HG03175 (cell line): Measurements from ENCODE around the gene KCP.
"Not testable (repeated sequence)": the region's sequence is repeated elsewhere in the genome, so short reads cannot be mapped to it uniquely, and the experiment has no call there.

Experiments used
- ATAC-seq: cut with Tn5 transposase; IDR thresholded peaks from one replicate; pipeline ENCODE4 v1.9.1; 2021; ENCODE audit warnings: mild to moderate bottlenecking, moderate library complexity; ENCODE audit not compliant: unreplicated experiment

Gene KCP

DNA sequence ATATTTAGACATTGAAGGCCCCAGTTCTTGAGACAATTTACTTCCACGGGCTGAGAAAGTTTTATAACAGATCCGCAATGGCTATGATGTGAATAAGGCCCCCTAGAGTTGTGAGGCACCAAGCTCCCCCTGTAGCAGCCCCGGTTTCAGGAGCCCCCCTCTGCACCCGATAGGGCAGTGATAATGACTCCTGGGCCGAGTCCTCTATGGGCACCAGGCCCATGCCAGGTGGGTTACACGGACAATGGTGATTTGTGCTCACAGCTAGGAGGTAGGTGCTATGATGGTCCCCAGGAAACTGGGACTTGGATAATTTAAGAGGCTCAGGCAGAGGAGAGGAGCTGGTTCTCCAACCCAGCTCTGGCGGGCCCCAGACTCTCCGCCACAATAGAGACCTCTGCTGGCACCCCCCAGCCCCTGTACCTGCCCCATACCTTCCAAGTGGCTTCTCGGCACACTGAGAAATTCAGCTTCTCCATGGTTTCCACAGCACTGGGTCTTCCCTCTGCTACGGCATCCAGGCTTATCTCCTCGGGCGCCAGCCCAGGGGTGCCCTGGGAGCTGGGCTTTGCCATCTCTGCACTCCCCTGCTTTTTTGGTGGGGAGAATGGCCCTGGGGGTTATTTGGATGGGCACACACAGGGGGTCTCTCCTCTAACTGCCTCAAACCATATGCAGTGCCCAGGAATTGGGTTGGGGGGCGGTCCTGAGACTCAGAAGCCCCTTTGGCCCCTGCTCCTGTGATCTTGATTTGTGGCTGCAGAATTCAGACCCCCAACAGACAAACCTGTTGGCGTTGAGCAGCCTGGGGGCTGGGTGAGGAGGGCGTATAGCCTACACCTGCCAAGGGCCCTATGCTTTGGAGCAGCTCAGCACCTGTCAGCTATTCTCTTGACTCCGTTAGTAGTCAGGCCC, 12.2 kb upstream of the KCP start:
- ATAC-seq = no peak

DNA sequence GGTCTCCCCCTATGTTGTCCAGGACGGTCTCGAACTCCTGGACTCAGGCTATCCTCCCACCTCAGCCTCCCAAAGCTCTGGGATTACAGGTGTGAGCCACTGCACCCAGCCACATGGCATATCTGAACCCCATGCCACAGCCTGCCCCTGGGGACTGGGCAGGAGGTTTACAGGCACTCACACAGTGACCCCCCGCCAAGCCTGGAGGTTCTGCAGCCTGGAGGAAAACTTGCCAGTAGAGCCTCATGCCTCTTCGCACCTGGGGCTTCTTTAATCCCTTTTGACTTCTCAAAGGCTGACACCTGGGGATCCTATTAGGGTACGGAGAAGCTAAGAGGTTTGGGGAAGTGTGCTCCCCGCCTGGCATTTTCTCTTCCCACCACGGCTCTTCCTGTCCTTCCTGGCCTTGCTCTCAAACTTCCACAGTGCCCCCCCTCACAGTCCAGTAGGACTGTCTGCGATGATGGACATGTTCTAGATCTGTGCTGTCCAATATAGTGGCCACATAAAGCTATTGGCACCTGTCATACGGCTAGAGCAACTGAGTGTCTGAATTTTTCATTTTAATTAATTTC, 11.4 kb upstream of the KCP start:
- no peak for ATAC-seq

DNA sequence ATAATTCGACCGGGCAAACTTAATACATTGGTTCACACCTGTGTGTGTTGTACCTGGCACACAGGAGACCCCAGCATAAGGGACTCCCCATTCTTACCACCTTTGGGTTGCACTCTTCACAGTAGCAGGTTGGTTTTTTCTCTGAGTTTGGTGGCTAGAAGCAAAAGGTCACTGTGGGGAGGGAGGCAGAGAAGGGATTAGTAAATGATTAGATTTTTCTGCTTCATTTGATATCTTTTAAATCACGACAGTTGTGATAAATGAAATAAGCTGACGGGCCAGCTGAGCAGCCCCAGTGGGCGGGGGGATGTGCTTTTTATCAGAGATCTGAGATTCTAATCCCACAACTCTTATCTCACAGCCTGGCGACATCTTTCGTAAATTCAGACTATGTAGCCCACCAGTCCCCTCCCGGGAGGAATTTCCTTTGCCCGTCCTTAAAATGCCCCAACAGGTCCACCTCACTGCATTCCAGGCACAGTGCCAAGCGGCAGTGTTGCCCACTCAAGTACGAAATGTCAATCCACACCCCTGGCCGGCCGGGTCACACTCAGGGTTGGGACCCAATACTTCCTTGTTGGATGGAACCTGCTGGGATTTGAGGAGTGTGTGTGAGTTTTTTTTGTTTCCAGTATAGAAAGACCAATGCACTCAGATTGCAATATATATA, 10.5 kb upstream of the KCP start:
- ATAC-seq = no peak

DNA sequence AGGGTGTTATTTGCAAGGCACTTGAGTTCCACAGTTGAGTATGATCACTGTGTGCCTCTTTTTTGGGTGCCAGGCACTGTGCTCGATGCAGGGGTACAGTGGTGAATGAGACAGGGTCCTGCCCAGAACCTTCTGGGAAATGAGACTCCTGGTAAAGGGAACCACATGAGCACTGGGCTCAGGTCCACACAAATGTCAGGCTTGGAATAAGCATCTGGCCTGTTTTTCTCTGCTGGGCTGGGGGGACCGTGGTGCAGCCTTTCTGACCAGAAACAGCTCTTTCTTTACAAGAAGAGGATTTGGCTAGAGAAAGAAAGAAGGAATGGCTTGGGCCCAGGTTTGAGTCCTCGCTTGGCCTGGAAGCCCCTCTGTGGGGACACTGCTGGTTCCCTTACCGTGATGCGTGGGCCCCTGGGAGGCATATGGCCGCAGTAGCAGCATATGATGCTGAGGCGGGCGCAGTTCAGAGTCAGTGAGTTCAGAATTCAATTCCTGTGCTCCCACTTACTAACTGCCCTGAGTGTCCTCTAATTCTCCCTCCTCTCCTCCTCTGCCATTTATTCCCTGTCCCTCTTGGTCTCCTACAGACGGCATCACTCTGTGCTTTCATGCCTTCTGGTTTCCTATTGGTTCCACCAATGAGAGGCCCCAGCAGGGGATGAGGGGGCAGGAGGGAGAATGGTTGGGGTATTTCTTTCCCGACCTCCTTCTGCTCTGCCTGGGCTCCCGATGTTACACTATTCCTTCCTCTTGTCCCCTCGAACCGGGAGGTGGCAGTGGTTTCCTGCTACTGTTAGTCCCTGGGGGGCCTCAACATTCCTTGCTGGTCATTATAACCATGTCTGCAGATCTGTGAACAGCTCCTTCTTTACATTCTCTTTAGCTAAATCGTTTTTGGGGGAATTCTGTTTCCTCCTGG, 9.6 kb upstream of the KCP start:
- ATAC-seq = no peak

DNA sequence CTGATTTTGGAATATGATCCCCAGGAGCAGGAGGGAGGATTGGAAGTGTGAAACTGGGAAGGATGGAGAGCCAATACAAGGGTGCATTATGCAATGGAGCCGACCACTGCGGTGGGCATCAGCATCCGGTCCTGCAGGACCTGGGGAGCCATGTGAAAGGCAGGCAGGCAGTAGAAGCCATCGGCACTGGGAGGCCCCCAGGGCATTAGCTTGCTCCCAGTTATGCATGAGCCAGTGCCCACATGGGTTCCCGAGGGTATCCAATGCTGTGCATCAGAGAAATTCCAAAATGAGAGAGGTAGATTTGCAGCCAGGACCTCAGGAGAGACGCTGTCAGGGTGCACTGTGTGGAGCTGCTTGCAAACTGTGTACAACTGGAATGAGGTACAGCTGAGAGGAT, 8.7 kb upstream of the KCP start:
- ATAC-seq = no peak

DNA sequence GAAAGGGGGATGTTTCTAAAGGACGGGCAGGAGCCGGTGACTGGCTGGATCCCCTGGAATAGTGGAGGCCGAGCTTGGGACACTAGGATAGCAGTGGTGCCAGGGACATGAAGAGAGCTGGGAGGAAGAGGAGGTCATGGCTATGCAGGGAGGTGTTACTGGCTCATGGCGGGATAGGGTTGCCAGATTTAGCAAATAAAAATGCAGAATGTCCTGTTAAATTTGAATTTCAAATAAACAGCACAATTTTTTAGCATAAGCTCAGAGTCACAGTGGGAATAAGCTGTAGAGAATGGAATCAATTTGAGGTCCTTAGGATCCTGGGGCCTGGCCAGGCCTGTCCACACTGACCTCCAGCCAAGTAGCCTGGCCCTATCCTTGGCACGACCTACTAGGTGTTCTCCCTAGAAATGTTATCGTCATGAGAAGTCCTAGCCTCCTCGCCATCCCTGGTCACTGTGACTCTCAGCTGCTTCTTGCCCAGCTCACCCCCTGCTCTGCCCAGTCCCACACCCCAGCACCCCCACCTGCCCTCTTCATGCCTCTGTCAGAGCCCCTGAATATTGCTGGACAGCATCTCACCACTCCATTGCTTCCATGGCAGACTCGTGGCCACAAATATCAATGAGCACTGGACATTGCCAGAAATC, 7.6 kb upstream of the KCP start:
- ATAC-seq = no peak

DNA sequence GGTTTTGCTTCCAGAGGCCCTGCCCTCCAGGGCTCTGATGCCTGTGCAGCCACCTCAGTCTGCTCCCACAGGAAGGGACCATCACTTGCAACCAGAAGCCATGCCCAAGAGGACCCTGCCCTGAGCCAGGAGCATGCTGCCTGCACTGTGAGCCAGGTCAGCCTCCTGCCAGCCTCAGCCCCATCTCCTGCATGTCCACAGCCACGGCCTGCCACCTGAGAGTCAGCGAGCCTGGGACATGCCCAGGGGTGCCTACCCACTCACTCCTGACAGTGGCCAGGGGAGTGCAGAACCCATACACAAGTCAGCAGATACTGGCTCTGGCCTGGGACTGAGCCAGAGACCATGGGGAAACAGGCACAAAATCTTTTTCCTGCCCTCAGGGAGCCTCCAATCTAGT, 6.6 kb upstream of the KCP start:
- no peak for ATAC-seq

DNA sequence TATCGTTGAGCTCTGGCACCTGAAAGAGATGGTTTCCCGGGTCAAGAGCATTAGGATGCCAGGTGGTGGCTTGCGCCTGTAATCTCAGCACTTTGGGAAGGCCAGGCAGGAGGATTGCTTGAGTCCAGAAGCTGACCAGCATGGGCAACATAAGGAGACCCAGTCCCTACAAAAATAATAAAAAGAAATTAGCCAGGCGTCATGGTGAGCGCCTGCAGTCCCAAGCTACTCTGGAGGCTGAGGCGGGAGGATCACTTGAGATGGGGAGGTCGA, 6.1 kb upstream of the KCP start:
- no peak for ATAC-seq

DNA sequence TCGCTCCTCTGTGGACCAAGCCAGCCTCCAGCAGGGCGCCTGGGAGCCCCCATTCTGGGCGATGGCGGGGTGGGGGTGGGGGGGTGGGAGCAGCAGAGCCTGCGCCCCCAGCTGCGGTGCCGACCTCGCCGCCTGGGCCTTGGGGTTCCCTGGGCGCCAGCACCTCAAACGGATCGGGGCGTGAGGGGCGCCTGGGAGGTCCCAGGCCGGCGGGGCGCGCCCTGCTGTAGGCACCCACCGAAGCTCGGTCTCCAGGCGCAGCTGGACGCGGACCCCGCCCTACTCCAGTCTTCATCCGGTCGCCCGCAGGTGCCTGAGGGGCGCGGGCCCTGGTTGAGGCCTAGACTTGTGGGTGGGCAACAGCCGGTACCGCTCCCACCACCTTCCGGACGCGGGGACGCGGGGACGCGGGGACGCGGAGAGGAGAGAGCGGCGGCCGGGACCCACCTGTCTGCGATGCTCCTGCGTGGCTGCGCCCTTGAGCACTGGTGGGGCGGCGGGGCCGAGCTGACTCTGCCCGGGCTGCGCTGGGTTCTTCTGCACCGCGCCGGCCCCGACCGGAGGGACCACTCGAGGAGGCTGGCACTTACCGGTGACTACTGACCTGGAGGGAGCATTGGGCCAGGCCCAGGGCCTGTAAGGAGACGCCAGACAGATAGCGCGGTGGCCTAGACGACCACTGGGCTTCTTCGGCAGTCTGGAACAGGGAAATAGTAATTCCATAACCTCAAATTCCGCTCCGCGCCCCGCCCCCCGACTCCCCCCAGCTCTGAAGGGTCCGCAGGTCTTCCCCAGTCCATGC, 5.5 kb upstream of the KCP start:
- ATAC-seq = no peak

DNA sequence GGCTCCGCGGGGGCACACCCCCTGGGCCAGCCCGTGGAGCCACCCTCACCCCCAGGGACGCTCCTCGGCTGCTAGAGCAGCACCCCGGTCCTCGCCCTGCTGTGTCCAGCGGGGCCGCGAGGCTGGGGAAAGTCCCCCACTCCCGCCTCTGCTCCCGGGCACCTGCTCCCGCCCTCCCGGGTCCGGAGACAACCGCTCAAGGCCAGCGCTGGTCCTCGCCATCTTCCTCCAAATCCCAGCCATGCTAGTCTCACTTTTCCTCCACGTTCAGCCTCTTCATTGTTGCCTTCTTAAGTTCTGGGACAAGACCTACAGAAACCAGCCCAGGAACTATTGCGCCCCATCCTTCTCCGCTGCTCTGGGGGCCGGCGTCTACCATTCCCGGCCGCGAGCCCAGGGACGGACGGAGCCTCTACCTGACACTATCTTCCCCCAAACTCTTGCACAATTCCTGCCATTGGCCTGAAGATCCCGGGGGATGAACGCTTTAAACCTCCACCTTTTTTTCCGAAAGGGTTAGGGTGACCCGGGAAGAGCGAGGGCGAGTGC, 4.8 kb upstream of the KCP start:
- ATAC-seq = no peak

DNA sequence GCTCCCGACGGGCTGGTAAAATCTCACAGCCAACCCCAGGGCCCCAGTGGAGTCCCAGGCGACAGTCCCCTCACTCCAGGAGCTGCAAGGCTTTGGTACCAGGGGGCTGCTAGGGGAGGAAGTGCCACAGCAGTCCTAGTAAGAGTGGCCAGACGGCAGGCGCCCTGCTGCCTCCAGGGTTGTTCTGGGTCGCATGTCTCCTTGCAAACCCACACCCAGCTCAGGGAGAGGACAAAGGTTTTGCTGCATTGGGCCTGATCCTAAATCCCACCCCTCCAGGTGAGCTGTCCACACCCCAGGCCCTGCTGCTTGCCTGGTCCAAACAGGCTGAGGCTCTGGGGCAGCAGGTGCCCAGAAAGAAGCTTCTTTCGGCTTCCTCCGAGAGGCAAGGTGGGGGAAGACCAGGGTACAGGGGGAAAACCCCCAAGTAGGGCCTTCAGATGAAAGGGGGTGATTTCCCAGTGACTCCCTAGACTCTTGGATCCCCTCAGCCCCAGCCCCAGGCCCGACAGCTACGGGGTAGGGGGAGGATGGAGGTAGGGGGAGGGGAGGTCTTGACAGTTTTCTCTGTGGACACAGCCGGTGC, 4.2 kb upstream of the KCP start:
- peak; percentile 54 for ATAC-seq

DNA sequence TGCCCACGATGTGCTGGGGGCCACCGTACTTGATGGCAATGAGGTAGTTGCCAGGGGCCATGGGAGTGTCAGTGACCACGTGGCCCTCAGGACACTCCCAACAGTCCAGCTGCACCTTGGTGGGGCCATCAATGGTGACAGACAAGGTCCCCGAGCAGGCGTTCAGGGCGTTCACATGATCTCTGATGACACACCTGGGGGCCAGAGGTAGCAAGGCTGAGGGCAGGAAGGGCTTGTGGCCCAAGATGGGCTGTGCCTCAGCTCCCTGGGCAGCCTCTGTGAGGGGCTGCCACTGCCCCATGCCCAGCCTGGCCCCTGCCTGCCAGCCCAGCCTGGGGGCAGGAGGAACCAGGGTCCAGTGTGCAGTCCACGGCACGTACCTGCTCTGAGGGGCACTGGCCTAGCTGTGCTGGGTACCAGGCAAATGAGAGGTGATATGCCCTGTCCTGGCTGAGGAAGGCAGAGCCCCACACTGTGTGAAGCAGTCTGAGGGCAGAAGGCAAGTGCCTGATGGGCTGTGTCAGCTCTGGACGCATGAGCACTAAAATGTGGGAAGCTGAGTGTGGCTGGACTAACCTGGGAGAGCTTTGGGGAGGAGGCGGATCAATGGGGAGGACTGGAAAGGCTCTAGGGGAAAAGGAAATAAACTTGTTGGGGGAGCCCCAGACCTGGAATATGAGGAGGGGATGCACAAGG, 3.5 kb upstream of the KCP start:
- no peak for ATAC-seq

DNA sequence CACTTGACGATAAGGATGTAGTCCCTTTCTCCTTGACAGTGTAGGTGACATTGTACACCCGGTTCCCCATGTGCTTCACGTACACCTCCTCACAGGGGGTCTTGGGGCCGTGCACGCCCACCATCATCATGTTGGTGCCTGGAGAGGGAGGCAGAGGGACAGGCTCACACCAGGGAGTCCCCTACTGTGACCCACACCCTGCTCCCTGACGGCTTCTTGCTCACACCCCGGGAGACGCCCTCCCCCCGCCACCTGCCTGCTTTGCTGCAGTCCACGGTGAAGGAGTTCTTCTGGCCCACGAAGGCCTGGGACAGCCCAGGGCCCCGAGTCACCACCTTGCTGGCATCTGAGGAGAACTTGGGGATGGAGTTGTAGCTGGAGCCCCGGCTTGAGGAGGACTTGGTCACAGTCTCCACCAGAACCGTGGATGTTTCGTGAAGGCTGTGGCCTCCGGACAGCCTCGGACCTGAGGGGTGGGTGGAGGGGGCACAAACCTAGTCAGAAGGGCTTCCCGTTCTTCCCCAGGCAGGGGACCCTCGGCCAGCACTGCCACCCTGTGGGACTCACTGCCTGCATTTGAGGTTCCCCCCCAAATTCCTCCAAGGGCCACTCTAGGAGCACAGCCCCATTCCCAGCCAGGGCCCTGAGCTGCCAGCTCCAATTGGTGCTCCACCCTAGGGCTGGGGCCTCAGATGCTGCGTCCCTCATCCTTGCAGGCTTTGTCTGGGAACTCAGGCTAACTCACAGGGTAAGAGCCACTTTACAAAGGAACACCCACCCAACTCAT, 2.4 kb upstream of the KCP start:
- not testable (repeated sequence) for ATAC-seq

DNA sequence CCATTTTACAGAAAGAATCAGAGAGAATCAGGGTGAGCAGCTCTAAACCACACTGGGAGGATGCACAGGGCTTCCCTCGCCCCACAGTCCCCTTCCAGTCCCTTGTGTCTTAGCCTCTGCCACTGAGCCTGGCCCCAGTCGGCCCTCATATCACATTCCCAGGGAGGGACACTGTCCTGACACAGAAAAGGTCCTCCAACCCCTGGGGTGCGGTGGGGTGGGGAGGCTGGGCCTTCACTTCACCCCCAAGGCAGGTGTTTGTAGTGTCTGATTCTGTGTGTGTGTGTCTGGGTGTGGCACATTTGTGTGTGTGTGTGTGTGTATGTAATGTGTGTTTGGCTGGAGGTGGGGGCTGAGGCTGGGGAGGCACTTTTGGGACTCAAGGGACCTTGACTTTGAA, 1.8 kb upstream of the KCP start:
- no peak for ATAC-seq

DNA sequence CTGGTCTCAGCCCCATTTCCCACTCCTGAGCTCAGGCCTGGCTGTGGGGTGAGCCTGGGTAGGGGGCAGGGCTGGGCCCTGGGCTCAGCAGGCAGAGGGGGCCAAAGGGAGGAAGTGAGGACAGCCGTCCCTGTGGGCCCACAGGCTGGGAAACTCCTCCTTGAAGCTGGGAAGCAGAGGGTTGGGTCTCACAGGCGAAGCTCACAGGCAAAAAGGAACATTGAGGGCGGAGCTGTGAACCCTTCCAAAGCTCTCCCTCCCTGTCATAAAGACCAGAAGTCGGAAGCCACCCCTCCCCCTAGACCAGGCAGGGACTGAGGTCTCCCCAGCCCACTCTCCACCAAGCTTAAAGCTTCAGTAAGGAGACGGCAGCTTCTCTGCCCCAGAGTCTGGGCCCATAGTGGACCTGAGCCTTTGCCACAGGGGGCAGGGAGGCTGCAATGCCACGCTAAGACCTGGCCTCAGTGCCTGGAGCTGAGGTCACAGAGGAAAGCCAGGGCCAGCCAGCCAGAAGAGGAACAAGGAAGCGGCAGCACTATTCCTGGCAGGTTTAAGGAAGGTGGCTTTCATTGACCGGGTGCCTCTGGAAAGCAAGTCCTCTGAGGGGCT, 1.0 kb upstream of the KCP start:
- no peak for ATAC-seq

DNA sequence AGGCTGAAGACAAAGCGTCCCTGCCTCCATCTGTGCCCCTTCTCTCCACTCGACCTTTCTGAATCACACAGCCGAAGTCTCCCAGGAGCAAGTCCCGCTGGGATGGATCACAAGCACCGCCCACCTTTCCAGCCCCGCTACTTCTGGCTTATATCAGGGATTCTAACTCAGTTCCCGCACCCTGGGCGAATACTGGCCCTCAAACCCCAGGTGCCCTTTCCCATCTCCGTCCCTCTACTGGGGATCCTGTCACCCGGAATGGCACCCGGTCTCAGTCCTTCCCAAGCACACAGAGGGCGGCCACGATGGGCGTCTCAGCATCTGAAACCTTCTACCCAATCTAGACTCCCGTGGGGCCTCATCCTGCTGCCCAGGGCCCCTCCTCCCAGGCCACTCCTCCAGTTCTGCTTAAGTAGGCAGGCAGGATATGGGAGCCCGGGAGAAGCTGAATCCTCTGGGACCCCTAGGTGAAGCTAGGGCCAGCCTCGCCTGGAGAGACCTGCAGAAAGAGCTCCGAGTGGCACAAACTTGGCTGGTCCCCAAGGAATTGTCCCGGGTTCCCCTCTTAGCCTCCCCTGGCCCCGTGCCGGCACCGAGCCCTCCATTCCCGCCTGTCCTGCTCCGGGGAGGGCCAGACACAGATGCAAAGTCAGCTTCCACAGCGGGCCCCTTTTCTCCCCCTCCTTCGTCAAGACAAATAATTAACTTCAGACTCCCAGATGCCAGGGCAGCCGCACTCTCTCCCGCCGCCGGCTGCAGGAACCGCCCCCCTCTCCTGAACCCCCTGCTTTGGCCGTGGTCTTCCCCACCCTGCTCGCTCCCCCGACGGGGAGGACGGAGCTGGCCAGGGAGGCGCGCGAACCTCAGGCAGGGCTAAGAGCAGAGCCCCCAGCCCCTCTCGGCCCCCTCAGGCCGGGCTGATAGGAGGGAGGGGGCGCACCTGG, 612 bp downstream of the KCP start:
- ATAC-seq = no peak
